Muscle of arm (tissue), 12 donors: Measurements from ENCODE around the gene TTLL6. TPM values are rescaled to one million over a fixed set of nuclear protein-coding genes. Genes with fewer than 3 reads are reported as not detected.

ENCODE experiments used
- DNase-seq: peaks from one replicate; pipeline ENCODE4 v3.0.0-alpha.2; 2013
- polyA plus RNA-seq, 12 donors: library from polyadenylated mRNA; unstranded; fragments of 120-200 nt; gene quantifications; one replicate each; pipeline ENCODE4 v1.2.1, GENCODE V29; 2013; ENCODE audit not compliant: insufficient read length in 12 of 12

TTLL6 gene
- polyA plus RNA-seq, 12 donors, result 0.14 TPM; not detected in 11

- no peak for DNase-seq
Observed at GRCh38 chr17:48740537-48740936, 76.5 kb downstream of the TTLL6 start.

GRCh38 chr17:48738803-48739526, 78.1 kb downstream of the TTLL6 start:
- no peak for DNase-seq

- no peak for DNase-seq
Observed at GRCh38 chr17:48738424-48738802, 78.6 kb downstream of the TTLL6 start.

GRCh38 chr17:48737330-48738043, 79.5 kb downstream of the TTLL6 start:
- DNase-seq, result no peak

GRCh38 chr17:48735062-48735351, 82.0 kb downstream of the TTLL6 start:
- DNase-seq, result no peak

- no peak for DNase-seq
Observed at GRCh38 chr17:48734333-48735061, 82.5 kb downstream of the TTLL6 start.

- DNase-seq, result no peak
Observed at GRCh38 chr17:48733632-48734328, 83.2 kb downstream of the TTLL6 start.

GRCh38 chr17:48732688-48733629, 84.1 kb downstream of the TTLL6 start:
- no peak for DNase-seq

- no peak for DNase-seq
Observed at GRCh38 chr17:48731355-48731754, 85.7 kb downstream of the TTLL6 start.

GRCh38 chr17:48730240-48730550, 86.8 kb downstream of the TTLL6 start:
- no peak for DNase-seq

GRCh38 chr17:48729335-48730239, 87.4 kb downstream of the TTLL6 start:
- DNase-seq, result no peak

- no peak for DNase-seq
Observed at GRCh38 chr17:48728232-48729231, 88.5 kb downstream of the TTLL6 start, which contains the start of gene HOXB13. HOXB13 (minus strand) TSS chr17:48728750; CDS start chr17:48728593, 157 bp downstream.

- no peak for DNase-seq
Observed at GRCh38 chr17:48727415-48728175, 89.4 kb downstream of the TTLL6 start.

GRCh38 chr17:48726916-48727286, 90.1 kb downstream of the TTLL6 start:
- DNase-seq, result no peak

GRCh38 chr17:48726114-48726915, 90.7 kb downstream of the TTLL6 start:
- no peak for DNase-seq

GRCh38 chr17:48725288-48726064, 91.6 kb downstream of the TTLL6 start:
- no peak for DNase-seq

GRCh38 chr17:48725004-48725287, 92.1 kb downstream of the TTLL6 start:
- no peak for DNase-seq
